ENCODE results near the gene TRIM28. TPM values are rescaled to one million over a fixed set of nuclear protein-coding genes. Genes with fewer than 3 reads are reported as not detected.

TRIM28 gene
- total RNA-seq, 1 donor from 2014 or later = 233 TPM

GRCh38 chr19:58544591-58545285 lies 874 bp downstream of the TRIM28 start:
- intact Hi-C loops (cut with DNase I) = no loop called here
- TF ChIP-seq CTCF (IDR thresholded peaks at IDR 0.05) = no peak
- H3K27ac ChIP-seq = peak overlapping the region; percentile 99
- peak; percentile 63 for DNase-seq
- H3K4me1 ChIP-seq = peaks cover 26% of the 10 kb centered on the region
- H3K27me3 ChIP-seq (ENCODE audit: low read depth) = no peaks in the 10 kb centered on the region
- ATAC-seq = peak; percentile 44 to 45
- H3K4me3 ChIP-seq = peak overlapping the region; percentile 79
- H3K36me3 ChIP-seq = peaks cover 43% of the 10 kb centered on the region
- no peaks in the 10 kb centered on the region for H3K9me3 ChIP-seq

GRCh38 chr19:58545286-58546018 lies 1.6 kb downstream of the TRIM28 start:
- Histone ChIP-seq H3K27ac (peak overlapping the region; percentile 44), H3K27me3 (ENCODE audit: low read depth) (no peaks in the 10 kb centered on the region), H3K36me3 (peaks cover 50% of the 10 kb centered on the region), H3K4me1 (peaks cover 26% of the 10 kb centered on the region), H3K9me3 (no peaks in the 10 kb centered on the region), H3K4me3 (peak overlapping the region; percentile 79)
- no peak for DNase-seq
- no peak for TF ChIP-seq CTCF (IDR thresholded peaks at IDR 0.05)
- no peak for ATAC-seq
- intact Hi-C loops (cut with DNase I) = no loop called here

GRCh38 chr19:58546019-58546530 lies 2.2 kb downstream of the TRIM28 start:
- no peak for TF ChIP-seq CTCF (IDR thresholded peaks at IDR 0.05)
- Histone ChIP-seq H3K4me1 (peaks cover 26% of the 10 kb centered on the region), H3K36me3 (peaks cover 56% of the 10 kb centered on the region), H3K27me3 (ENCODE audit: low read depth) (no peaks in the 10 kb centered on the region), H3K9me3 (no peaks in the 10 kb centered on the region), H3K4me3 (peak overlapping the region; percentile 79), H3K27ac (no peak overlapping the region)
- ATAC-seq = no peak
- intact Hi-C loops (cut with DNase I) = no loop called here
- DNase-seq = no peak

- Histone ChIP-seq H3K27me3 (ENCODE audit: low read depth) (no peaks in the 10 kb centered on the region), H3K4me3 (no peak overlapping the region), H3K9me3 (no peaks in the 10 kb centered on the region), H3K4me1 (peaks cover 26% of the 10 kb centered on the region), H3K27ac (no peak overlapping the region), H3K36me3 (peaks cover 72% of the 10 kb centered on the region)
- intact Hi-C loops (cut with DNase I) = no loop called here
- no peak for TF ChIP-seq CTCF (IDR thresholded peaks at IDR 0.05)
- no peak for ATAC-seq
- DNase-seq = no peak
Observed at GRCh38 chr19:58547323-58548312, 3.8 kb downstream of the TRIM28 start.
